Measurements from ENCODE around the gene TOP1. TPM values are rescaled to one million over a fixed set of nuclear protein-coding genes. Genes with fewer than 3 reads are reported as not detected.

The TOP1 gene
- polyA plus RNA-seq, 6 donors from 2014 or later, result 6.1 to 17.2 (median 13.6) TPM

DNA sequence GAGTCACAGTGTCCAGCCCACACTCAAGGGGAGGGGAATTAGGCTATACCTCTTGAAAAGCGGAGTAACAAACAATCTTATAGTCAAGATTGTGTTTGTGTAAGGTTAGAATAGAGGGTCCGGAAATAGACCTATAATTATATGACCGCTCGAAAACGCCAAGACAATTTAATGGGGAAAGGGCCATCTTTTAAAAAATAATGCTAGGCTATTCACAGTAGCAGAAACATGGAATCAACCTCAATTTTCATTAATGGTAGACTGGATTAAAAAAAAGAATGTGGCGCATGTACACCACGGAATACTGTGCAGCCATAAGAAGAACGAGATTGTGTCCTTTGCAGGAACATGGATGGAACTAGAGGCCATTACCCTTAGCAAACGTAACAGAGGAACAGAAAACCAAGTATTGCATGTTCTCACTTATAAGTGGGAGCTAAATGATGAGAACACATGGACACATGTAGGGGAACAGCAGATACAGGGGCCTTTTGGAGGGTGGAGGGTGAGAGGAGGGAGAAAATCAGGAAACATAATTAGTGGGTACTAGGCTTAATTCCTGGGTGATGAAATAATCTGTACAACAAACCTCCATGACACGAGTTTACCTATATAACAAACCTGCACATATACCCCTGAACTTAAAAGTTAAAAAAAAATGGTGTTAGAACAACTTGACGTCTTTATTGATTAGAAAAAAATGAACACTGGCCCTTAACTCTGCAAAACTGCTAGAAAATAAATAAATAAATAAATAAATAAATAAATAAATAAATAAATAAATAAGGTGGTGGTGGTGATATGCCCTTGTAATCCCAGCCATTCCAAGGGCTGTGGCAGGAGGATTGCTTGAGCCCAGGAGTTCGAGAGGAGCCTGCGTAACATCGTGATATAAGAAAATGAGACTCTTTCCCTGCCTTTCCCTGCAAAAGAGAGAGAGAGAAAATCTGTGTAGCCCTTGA, 30.3 kb downstream of the TOP1 start:
- Mint-ChIP-seq H3K4me1 (peaks cover 46 to 66% (median 62%) of the 10 kb centered on the region in 3 donors), H3K9me3 (peaks cover 0 to 4% (median 4%) of the 10 kb centered on the region in 7 donors), H3K4me3 (no peak overlapping the region), H3K36me3 (peaks cover 18 to 19% of the 10 kb centered on the region in 2 donors), H3K27ac (no peak overlapping the region), H3K27me3 (no peaks in the 10 kb centered on the region)
- no peak for DNase-seq
- ATAC-seq (ENCODE audit: low read depth in 2 of 2), result no peak

DNA sequence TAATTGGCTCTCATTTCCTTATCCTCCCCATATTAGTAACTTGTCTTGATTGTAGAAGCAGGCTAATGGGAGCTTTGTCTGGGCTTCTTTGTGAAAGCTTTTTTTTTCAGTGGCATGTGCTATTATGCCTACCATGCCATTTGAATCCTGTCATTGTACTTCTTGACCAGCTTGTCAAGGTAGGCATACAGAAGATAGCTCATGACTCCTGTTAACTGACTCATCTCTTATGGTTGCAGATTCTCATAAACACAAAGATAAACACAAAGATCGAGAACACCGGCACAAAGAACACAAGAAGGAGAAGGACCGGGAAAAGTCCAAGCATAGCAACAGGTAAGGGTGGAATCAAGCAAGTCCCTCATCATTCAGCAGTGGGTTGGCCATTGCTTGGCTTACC, 32.5 kb downstream of the TOP1 start:
- ATAC-seq (ENCODE audit: low read depth in 2 of 2) (no peak), DNase-seq (no peak)
- Mint-ChIP-seq H3K4me1 (peaks cover 37 to 64% (median 60%) of the 10 kb centered on the region in 3 donors), H3K9me3 (peaks cover 0 to 2% (median 0%) of the 10 kb centered on the region in 7 donors), H3K27ac (peak overlapping the region in 2 of 6 donors; percentile 1 to 21), H3K4me3 (no peak overlapping the region), H3K36me3 (peaks cover 12 to 19% of the 10 kb centered on the region in 2 donors), H3K27me3 (no peaks in the 10 kb centered on the region)

- H3K27ac Mint-ChIP-seq, result peak overlapping the region in 1 of 6 donors; percentile 69
- no peaks in the 10 kb centered on the region for H3K27me3 Mint-ChIP-seq
- peaks cover 44 to 69% (median 62%) of the 10 kb centered on the region in 3 donors for H3K4me1 Mint-ChIP-seq
- ATAC-seq (ENCODE audit: low read depth in 2 of 2), result peak; percentile 48 to 54
- peaks cover 0 to 2% (median 0%) of the 10 kb centered on the region in 7 donors for H3K9me3 Mint-ChIP-seq
- peak overlapping the region in 1 of 8 donors; percentile 40 for H3K4me3 Mint-ChIP-seq
- H3K36me3 Mint-ChIP-seq, result peaks cover 12 to 19% of the 10 kb centered on the region in 2 donors
- DNase-seq, result no peak
Observed at GRCh38 chr20:41063442-41063841, 34.8 kb downstream of the TOP1 start.

- Mint-ChIP-seq H3K4me3 (peak overlapping the region in 3 of 8 donors; percentile 2 to 3 (median 2)), H3K27ac (peak overlapping the region in 2 of 6 donors; percentile 11 to 66), H3K27me3 (no peaks in the 10 kb centered on the region), H3K9me3 (peaks cover 0 to 2% (median 0%) of the 10 kb centered on the region in 7 donors), H3K4me1 (peaks cover 40 to 63% (median 59%) of the 10 kb centered on the region in 3 donors), H3K36me3 (peaks cover 12 to 19% of the 10 kb centered on the region in 2 donors)
- DNase-seq (peak; percentile 22), ATAC-seq (ENCODE audit: low read depth in 2 of 2) (peak; percentile 76 to 84)
Observed at GRCh38 chr20:41064377-41064776, 35.8 kb downstream of the TOP1 start.

DNA sequence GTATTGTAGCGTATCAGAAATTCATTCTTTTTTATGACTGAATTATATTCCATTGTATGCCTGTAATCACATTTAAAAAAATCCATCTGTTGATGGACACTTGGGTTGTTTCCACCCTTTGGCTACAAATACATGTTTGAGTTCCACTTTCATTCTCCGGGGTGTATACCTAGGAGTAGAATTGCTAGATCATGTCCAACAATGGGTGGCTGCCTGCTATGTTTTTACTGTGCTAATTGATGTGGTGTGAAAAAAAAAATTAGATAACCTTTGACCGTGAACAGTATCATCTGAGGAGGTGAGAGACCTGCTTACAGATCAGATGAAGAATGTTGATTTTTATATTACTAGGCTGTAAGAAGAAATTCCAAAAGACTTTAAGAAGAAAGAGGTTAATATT, 37.1 kb downstream of the TOP1 start:
- no peak for DNase-seq
- Mint-ChIP-seq H3K4me3 (no peak overlapping the region), H3K9me3 (peaks cover 0 to 2% (median 0%) of the 10 kb centered on the region in 7 donors), H3K36me3 (peaks cover 12 to 19% of the 10 kb centered on the region in 2 donors), H3K27ac (no peak overlapping the region), H3K27me3 (no peaks in the 10 kb centered on the region), H3K4me1 (peaks cover 41 to 56% (median 56%) of the 10 kb centered on the region in 3 donors)
- ATAC-seq (ENCODE audit: low read depth in 2 of 2), result no peak

DNA sequence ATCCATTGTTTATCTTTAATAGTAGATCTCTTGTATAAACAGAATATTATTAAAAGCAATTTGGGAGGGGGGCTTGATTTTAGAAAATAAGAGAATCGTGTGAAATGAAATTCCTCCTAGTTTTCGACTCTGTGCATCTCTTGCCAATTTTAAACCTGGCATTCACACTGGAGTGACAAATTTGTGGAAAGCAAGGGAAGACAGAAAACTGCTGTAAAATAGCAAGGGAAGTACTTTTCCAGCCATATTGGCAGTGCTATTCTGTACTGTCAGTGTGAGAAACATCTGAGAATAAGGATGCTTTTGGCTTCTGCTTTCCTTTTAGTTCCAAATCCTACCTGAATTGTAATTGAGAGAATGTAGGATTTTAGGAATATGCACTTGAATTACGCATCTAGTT, 40.2 kb downstream of the TOP1 start:
- Mint-ChIP-seq H3K4me1 (peaks cover 31 to 54% (median 41%) of the 10 kb centered on the region in 3 donors), H3K27ac (no peak overlapping the region), H3K4me3 (no peak overlapping the region), H3K36me3 (no peaks in the 10 kb centered on the region), H3K9me3 (peaks cover 0 to 2% (median 0%) of the 10 kb centered on the region in 7 donors), H3K27me3 (no peaks in the 10 kb centered on the region)
- DNase-seq (no peak), ATAC-seq (ENCODE audit: low read depth in 2 of 2) (no peak)

GRCh38 chr20:41072190-41072863, 43.7 kb downstream of the TOP1 start:
- H3K4me1 Mint-ChIP-seq, result peaks cover 35 to 50% (median 37%) of the 10 kb centered on the region in 3 donors
- H3K9me3 Mint-ChIP-seq, result no peaks in the 10 kb centered on the region
- H3K36me3 Mint-ChIP-seq, result peaks cover 0 to 8% of the 10 kb centered on the region in 2 donors
- H3K4me3 Mint-ChIP-seq, result no peak overlapping the region
- no peaks in the 10 kb centered on the region for H3K27me3 Mint-ChIP-seq
- ATAC-seq (ENCODE audit: low read depth in 2 of 2) (no peak), DNase-seq (no peak)
- H3K27ac Mint-ChIP-seq, result peak overlapping the region in 2 of 6 donors; percentile 20 to 45

DNA sequence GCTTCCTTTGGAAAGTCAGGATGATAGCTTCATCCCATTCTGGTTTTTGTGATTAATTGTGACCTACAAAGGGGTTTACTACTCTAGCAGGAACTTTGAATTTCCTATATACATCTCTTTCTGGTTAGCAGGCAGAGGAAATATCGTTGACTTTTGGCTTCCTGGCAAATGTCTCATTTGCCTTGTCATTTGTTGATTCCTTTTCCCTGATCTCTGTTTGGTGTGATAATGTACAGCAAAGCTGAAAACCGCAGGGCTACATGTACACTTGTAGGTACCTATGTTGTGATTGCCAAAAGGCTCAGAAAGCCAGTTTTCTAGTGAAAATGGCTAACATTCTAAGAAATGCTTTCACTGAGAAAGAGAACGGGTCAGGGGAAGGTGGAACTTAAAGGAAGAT, 44.3 kb downstream of the TOP1 start:
- H3K27me3 Mint-ChIP-seq, result no peaks in the 10 kb centered on the region
- peaks cover 34 to 50% (median 36%) of the 10 kb centered on the region in 3 donors for H3K4me1 Mint-ChIP-seq
- no peaks in the 10 kb centered on the region for H3K9me3 Mint-ChIP-seq
- no peak for ATAC-seq (ENCODE audit: low read depth in 2 of 2)
- peak overlapping the region in 2 of 6 donors; percentile 6 to 45 for H3K27ac Mint-ChIP-seq
- no peak for DNase-seq
- no peak overlapping the region for H3K4me3 Mint-ChIP-seq
- peaks cover 0 to 8% of the 10 kb centered on the region in 2 donors for H3K36me3 Mint-ChIP-seq

GRCh38 chr20:41074441-41074840, 45.8 kb downstream of the TOP1 start:
- H3K4me3 Mint-ChIP-seq, result no peak overlapping the region
- H3K36me3 Mint-ChIP-seq, result peaks cover 0 to 8% of the 10 kb centered on the region in 2 donors

DNA sequence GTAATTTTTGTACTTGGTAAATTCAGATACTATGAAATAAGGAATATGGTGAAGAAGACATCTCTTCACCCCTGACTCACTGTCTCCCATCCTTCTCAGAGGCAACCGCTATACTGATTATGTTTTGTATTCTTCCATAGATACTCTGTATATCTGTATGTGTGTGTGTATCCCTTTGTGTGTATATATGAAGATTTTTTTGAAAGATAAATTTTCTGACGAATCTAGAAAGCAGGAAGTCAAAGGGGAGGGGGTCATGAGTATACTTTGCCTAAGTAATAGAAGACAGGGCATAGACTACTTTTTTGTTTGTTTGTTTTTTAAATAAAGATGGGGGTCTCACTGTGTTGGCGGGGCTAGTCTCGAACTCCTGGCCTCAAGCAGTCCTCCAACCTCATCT, 48.2 kb downstream of the TOP1 start:
- Mint-ChIP-seq H3K4me3 (no peak overlapping the region), H3K36me3 (peaks cover 12 to 14% of the 10 kb centered on the region in 2 donors), H3K9me3 (no peaks in the 10 kb centered on the region), H3K4me1 (peaks cover 35 to 49% (median 35%) of the 10 kb centered on the region in 3 donors), H3K27me3 (no peaks in the 10 kb centered on the region), H3K27ac (peak overlapping the region in 3 of 6 donors; percentile 14 to 67 (median 37))
- no peak for DNase-seq
- no peak for ATAC-seq (ENCODE audit: low read depth in 2 of 2)

More at GRCh38 chr20:41074441-41074840, 45.8 kb downstream of the TOP1 start:
- Mint-ChIP-seq H3K4me1 (peaks cover 38 to 56% (median 40%) of the 10 kb centered on the region in 3 donors), H3K27ac (peak overlapping the region in 2 of 6 donors; percentile 40 to 79), H3K9me3 (no peaks in the 10 kb centered on the region), H3K27me3 (no peaks in the 10 kb centered on the region)
- DNase-seq, result no peak
- no peak for ATAC-seq (ENCODE audit: low read depth in 2 of 2)

GRCh38 chr20:41078329-41078728, 49.7 kb downstream of the TOP1 start:
- ATAC-seq (ENCODE audit: low read depth in 2 of 2) (peak; percentile 56 to 71), DNase-seq (peak; percentile 31)
- Mint-ChIP-seq H3K4me1 (peaks cover 24 to 37% (median 25%) of the 10 kb centered on the region in 3 donors), H3K27ac (no peak overlapping the region), H3K4me3 (no peak overlapping the region), H3K36me3 (peaks cover 14 to 20% of the 10 kb centered on the region in 2 donors), H3K9me3 (no peaks in the 10 kb centered on the region), H3K27me3 (no peaks in the 10 kb centered on the region)

- Mint-ChIP-seq H3K4me3 (no peak overlapping the region), H3K4me1 (peaks cover 23 to 33% (median 23%) of the 10 kb centered on the region in 3 donors), H3K27ac (peak overlapping the region in 4 of 6 donors; percentile 44 to 53 (median 52)), H3K9me3 (no peaks in the 10 kb centered on the region), H3K27me3 (no peaks in the 10 kb centered on the region), H3K36me3 (peaks cover 18 to 26% of the 10 kb centered on the region in 2 donors)
- ATAC-seq (ENCODE audit: low read depth in 2 of 2), result no peak
- DNase-seq, result no peak
Observed at GRCh38 chr20:41079066-41079465, 50.4 kb downstream of the TOP1 start.

- Mint-ChIP-seq H3K4me1 (peaks cover 17 to 26% (median 18%) of the 10 kb centered on the region in 3 donors), H3K36me3 (peaks cover 22 to 37% of the 10 kb centered on the region in 2 donors)
Observed at GRCh38 chr20:41080866-41081265, 52.2 kb downstream of the TOP1 start.

More at GRCh38 chr20:41080866-41081265, 52.2 kb downstream of the TOP1 start:
- peak overlapping the region in 3 of 6 donors; percentile 16 to 64 (median 17) for H3K27ac Mint-ChIP-seq
- H3K27me3 Mint-ChIP-seq, result no peaks in the 10 kb centered on the region
- DNase-seq (no peak), ATAC-seq (ENCODE audit: low read depth in 2 of 2) (no peak)
- no peak overlapping the region for H3K4me3 Mint-ChIP-seq
- no peaks in the 10 kb centered on the region for H3K9me3 Mint-ChIP-seq

Data from naive B cell (primary cell).